HT-29 (cell line): ENCODE measurements around the gene DUS1L. TPM values are rescaled to one million over a fixed set of nuclear protein-coding genes. Genes with fewer than 3 reads are reported as not detected.

Experiments used
- DNase-seq: peaks from one replicate; pipeline ENCODE4 v3.0.0-alpha.2; 2015; ENCODE audit warnings: low spot score
- total RNA-seq: library from RNA; depleted of rRNA; stranded (reverse); fragments of >200 nt; shearing (Covaris generic); gene quantifications from 2 replicates; pipeline ENCODE4 v1.2.3, GENCODE V29; 2014

The DUS1L gene
- total RNA-seq, 1 experiment from 2014 or later: 320 TPM

GRCh38 chr17:82023447-82024241, 42.0 kb downstream of the DUS1L start:
- peak; percentile 27 for DNase-seq

DNA sequence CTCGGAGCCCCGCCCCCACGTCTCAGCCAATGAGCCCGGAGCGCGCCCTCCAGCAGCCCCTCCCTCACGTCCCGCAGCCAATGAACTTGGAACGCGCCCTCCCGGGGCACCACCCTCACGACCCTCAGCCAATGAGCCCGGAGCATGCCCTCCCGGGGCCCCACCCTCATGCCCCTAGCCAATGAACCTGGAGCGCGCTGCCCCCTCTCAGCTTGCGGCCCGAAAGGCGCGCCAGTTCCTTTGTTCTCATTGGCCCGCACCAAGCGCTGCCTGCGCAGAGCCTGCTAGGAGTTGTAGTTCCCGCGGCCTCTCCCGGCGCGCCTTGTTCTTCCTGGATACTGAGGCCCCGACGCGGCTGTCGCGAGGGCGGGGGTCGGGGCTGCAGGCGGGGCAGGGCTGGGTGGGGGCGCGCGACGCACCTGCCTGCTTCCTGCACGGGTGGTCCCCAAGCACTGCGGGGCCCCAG, 42.6 kb downstream of the DUS1L start, which contains the start of gene LRRC45:
Gene LRRC45 (plus strand): TSS at position 325 of the 466 bp plus-strand sequence. CDS start 339 bp downstream, outside the sequence.
- peak; percentile 99 for DNase-seq

DNA sequence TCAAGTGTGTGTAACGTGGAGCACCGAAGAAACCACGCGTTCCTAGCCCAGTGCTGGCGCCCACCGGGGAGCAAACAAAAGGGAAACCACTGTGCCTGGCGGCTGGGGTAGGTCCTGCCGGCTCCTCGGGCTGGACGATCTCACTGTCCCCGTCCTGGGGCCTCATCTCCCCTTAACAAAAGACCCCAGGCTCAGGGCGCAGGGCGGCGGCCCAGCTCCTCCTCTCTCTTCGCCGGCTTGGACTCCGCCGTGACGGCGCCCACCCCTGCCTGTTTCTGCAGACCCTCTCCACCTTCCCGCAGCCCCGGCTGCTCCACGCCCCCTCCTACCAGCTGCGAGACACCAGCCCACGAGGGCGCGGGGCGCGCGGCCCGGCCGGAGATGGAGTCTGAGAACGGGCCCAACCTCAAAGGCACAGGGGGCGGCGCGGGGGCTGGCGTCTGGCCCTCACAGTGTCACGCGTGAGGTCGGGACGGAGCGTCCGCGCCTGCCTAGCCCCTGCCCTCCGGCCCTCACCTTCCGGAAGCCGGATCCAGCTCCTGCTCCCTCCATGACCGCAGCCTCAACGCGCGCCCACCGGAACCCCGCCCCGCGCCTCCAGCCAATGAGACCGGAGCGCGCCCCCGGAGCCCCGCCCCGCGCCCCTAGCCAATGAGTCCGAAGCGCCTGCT, 43.2 kb downstream of the DUS1L start, which contains the start of gene CENPX:
Gene CENPX (minus strand): TSS at position 569 of the 671 bp plus-strand sequence. CDS start 17 bp downstream, at position 552.
- DNase-seq: no peak

- peak; percentile 44 for DNase-seq
These were observed 43.7 kb downstream of the DUS1L start for GRCh38 chr17:82021900-82022309.

- DNase-seq: peak; percentile 87
These were observed 44.3 kb downstream of the DUS1L start for GRCh38 chr17:82021107-82021899.

- DNase-seq: no peak
These were observed 45.0 kb downstream of the DUS1L start for GRCh38 chr17:82020572-82021106.

- peak; percentile 48 for DNase-seq
These were observed 45.7 kb downstream of the DUS1L start for GRCh38 chr17:82019690-82020571.

- DNase-seq: no peak
These were observed 46.5 kb downstream of the DUS1L start for GRCh38 chr17:82018989-82019689.

DNA sequence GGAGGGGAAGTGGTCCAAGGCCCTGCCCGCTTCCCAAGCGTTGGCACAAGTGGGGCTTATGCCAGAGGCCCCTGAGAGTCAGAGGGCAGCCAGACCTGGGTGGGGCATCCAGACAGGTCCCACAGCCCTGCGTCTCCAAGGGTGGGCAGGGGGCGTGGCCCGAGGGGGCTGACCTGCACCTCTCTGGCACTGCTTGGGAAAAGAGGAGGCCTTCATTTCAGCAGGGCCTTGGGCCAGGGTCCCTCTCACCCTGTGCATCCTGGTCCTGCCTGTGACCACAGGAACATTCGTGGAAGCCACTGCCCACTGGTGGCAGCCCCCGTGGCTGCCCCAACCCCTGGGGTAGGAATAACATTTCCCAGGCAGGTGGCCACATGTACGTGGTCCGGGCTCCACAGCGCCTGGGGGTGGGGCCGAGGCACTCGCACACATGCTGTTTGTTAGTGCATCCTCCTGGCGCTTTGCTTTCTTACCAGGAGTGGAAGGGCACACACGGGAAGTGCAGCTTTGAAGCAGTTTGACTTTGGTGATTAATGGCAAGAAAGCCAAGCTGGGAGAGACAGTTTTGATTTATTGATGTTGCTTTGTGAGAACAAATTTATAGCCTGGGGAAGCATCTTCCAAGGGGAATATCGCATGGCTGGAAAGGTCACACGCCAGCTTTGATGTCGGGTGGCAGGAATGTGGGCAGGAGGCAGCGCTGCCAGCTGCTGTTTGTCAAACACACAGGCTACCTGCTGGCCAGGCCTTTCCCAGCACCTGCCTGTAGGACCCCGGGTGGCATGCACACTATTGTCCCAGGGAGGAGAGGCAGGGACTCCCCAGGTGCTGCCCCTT, 47.2 kb downstream of the DUS1L start:
- peak; percentile 32 for DNase-seq

- DNase-seq: peak; percentile 12
These were observed 47.9 kb downstream of the DUS1L start for GRCh38 chr17:82017612-82018151.

GRCh38 chr17:82016875-82017459, 48.6 kb downstream of the DUS1L start:
- no peak for DNase-seq

DNA sequence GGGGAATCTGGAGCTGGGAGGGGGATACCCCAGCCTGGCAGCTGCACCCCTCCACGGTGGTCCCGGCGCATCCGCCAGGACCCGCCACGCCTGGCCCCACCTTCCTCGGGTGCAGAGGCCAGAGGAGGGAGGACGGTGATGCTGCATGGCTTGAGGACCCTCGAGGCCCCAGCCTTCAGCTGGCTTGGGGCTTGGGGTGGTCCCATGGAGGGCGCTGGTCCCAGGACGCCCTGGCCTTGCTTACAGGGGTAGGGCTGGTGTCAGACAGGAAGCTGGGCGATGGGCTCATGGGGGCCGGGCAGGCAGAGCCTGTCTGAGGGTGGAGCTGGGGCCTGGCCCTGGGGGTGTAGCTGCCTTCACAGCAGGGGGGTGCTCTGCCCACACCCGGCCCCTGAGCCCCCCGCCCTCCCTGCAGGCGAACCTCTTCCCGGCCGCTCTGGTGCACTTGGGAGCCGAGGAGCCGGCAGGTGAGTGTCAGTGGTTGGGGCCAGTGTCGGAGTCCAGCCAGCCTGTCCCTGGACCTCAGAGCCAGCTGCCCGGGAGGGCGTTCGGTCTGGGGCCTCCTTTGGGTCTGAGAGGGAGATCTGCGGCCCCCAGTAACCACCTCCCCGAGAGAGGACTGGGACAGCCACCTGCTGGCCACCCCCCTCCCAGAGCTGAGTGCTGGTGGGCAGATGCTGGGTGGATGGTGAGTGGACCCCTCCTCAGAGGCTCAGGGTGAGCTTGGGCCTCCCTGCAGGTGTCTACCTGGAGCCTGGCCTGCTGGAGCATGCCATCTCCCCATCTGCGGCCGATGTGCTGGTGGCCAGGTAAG, 49.3 kb downstream of the DUS1L start:
- DNase-seq: no peak

DNA sequence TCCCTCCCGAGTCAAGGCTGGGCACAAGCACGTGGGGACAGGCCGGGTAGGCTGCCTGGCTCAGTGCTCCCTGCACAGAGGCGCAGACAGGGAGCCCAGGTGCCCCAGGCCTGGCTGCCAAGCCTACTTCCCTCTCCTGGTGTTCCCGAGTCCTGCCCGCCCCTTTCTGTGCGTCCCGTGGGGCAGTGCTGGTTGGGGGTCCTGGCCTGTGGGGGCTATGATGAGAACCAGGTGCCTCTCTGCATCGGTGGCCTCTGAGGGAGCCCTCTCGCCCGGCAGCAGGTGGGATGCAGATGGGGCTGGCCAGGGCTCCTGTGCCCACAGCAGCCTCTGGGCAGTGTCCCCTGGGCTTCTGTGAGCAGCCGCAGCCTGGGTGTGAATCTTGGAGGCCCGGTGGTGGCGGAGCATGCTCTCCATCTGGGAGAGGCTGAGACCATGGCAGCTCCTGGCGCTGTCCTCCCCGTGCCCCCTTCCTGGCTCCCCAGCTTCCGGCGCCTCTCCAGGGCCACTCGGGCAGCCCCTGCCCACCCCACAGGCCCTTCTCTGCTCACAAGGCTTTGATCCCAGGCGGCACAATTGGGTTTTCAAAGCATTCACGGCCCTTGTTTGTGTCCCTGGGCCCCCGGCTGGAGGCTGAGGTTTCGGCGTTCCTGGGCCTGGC, 50.2 kb downstream of the DUS1L start:
- DNase-seq: no peak

- no peak for DNase-seq
These were observed 50.7 kb downstream of the DUS1L start for GRCh38 chr17:82014971-82015310.

DNA sequence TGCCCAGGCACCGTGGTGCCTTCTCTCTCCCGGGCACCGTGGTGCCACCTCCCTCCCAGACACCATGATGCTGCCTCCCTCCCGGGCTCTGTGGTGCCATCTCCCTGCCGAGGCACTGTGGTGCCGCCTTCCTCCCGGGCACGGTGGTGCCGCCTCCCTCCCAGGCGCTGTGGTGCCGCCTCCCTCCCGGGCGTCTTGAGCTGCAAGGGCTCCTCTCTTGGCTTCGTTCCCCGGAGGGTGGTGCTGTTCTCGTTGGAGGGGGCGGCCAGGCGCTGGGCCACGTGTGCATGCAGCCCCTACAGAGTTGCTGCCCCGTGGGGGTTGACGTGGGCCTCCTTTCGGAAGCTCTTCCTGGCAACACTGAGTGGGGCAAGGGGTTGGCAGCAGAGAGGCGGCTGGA, 51.2 kb downstream of the DUS1L start:
- no peak for DNase-seq

- no peak for DNase-seq
These were observed 51.8 kb downstream of the DUS1L start for GRCh38 chr17:82013772-82014321.

- DNase-seq: no peak
These were observed 52.3 kb downstream of the DUS1L start for GRCh38 chr17:82013341-82013740.
